Transverse colon (tissue), 4 donors: ENCODE results near the gene HSF5. TPM values are rescaled to one million over a fixed set of nuclear protein-coding genes. Genes with fewer than 3 reads are reported as not detected.

ENCODE experiments used
- DNase-seq: peaks from one replicate; pipeline ENCODE4 v3.0.0-alpha.2; 2019
- H3K27ac ChIP-seq, 4 donors: fragments of 200-600 bp; sonication (generic); 2 replicates each; pipeline ENCODE4 v1.5.1; 2016 to 2018; ENCODE audit warnings: inconsistent platforms in 4 of 4
- H3K27me3 ChIP-seq: fragments of 200-600 bp; sonication (generic); 2 replicates; pipeline ENCODE4 v1.5.1; 2017; ENCODE audit warnings: inconsistent platforms
- H3K36me3 ChIP-seq, 4 donors: fragments of 200-600 bp; sonication (generic); 2 replicates each; pipeline ENCODE4 v1.5.1; 2017 to 2019; ENCODE audit warnings: inconsistent platforms in 4 of 4
- H3K4me1 ChIP-seq, 4 donors: fragments of 200-600 bp; sonication (generic); 2 replicates each; pipeline ENCODE4 v1.5.1; 2017 to 2020; ENCODE audit warnings: inconsistent platforms in 4 of 4
- H3K4me3 ChIP-seq, 4 donors: fragments of 200-600 bp; sonication (generic); 1 replicate in 1 of 4; 2 replicates in 3 of 4; pipeline versions ENCODE4 v1.5.1 to v1.6.1; 2017 to 2019; ENCODE audit warnings: inconsistent platforms in 4 of 4
- H3K9me3 ChIP-seq, 2 donors: fragments of 200-600 bp; sonication (generic); 2 replicates each; pipeline ENCODE4 v1.5.1; 2017 to 2019; ENCODE audit warnings: inconsistent platforms in 2 of 2
- EP300 ChIP-seq: sonication (generic); formaldehyde crosslinking; IDR thresholded peaks from one replicate; pipeline ENCODE4 v1.6.1; 2017; ENCODE audit warnings: antibody characterized with exemption, low read depth
- POLR2A ChIP-seq: fragments of 450-650 bp; IDR thresholded peaks from one replicate; pipeline ENCODE4 v1.6.1; 2016; ENCODE audit warnings: antibody characterized with exemption, mild to moderate bottlenecking, moderate library complexity
- POLR2AphosphoS5 ChIP-seq, 3 donors: sonication (generic); formaldehyde crosslinking; IDR thresholded peaks; one replicate each; pipeline ENCODE4 v1.6.1; 2016; ENCODE audit warnings: antibody characterized with exemption in 3 of 3
- WGBS, 2 donors: methylation state at CpG; one replicate each; pipeline ENCODE4 v1.1.5; 2018; ENCODE audit warnings: low coverage in 1 of 2; 5-methylcytosine and 5-hydroxymethylcytosine counted together
- in situ Hi-C, 4 donors: fragments of 200-750 bp; cut with MboI; loops; one replicate each; pipeline versions ENCODE4 v1.15.0 to v1.15.1; 2017; ENCODE audit warnings: low sequenced_read_pairs in 3 of 4, low pct_ligation_motif_present in 1 of 4, low pct_unique_long_range_greater_than_20kb in 1 of 4
- intact Hi-C: fragments of 100-400 bp; cut with DNase I; formaldehyde crosslinking; loops from one replicate; pipeline ENCODE4 v1.15.1; 2023; ENCODE audit warnings: low total_unique reads
- total RNA-seq, 4 donors: library from RNA; depleted of rRNA; stranded (reverse); fragments of >200 nt; gene quantifications; one replicate each; pipeline ENCODE4 v1.1.0, GENCODE V29; 2016
- TF ChIP-seq, protein P1 (sequence below), 5 experiments: fragments of 200-600 bp in 3 of 5; fragments of 450-650 bp in 2 of 5; sonication (generic) in 3 of 5; IDR thresholded peaks; 1 replicate in 2 of 5; 2 replicates in 3 of 5; pipeline ENCODE4 v1.5.1; 2016 to 2017; ENCODE audit warnings: antibody characterized with exemption in 5 of 5, inconsistent platforms in 3 of 5, mild to moderate bottlenecking in 2 of 5, moderate library complexity in 1 of 5

The HSF5 gene
- total RNA-seq, 4 donors from 2014 or later: 0.16 TPM; not detected in 3

DNA sequence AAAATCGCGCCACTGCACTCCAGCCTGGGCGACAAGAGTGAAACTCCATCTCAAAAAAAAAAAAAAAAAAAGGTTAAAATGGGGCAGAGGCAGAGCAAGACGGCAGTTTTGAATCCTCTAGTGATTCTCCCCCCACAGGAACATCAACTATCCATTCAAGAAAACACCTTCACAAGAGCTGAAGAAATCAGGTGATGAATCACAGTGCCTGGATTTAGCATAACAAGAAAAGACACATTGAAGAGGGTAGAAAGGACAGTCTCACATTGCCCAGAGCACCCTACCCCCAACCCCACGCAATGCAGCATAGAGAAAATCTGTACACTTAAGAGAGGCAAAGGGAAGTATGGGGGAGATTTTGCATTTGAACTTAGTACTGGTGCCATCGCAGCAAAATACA lies 42.1 kb downstream of the HSF5 start:
- 89% methylated on average over 6 of the region's 6 CpGs; no CpG with 5 or more reads in 1 of the 2 donors for WGBS, 2 donors
- H3K9me3 ChIP-seq: no peaks in the 10 kb centered on the region
- in situ Hi-C loops: loop anchor here in 3 of 4 donors (5.0 to 10.0 kb wide), 2 partner anchors 129 to 131 kb away; no protein-coding TSS in a partner anchor
- no peaks in the 10 kb centered on the region for H3K36me3 ChIP-seq
- intact Hi-C loops: no loop called here
- no peak for DNase-seq
- no peak overlapping the region for H3K4me3 ChIP-seq
- TF ChIP-seq POLR2A: no peak
- TF ChIP-seq, protein P1, sequence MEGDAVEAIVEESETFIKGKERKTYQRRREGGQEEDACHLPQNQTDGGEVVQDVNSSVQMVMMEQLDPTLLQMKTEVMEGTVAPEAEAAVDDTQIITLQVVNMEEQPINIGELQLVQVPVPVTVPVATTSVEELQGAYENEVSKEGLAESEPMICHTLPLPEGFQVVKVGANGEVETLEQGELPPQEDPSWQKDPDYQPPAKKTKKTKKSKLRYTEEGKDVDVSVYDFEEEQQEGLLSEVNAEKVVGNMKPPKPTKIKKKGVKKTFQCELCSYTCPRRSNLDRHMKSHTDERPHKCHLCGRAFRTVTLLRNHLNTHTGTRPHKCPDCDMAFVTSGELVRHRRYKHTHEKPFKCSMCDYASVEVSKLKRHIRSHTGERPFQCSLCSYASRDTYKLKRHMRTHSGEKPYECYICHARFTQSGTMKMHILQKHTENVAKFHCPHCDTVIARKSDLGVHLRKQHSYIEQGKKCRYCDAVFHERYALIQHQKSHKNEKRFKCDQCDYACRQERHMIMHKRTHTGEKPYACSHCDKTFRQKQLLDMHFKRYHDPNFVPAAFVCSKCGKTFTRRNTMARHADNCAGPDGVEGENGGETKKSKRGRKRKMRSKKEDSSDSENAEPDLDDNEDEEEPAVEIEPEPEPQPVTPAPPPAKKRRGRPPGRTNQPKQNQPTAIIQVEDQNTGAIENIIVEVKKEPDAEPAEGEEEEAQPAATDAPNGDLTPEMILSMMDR (IDR thresholded peaks at IDR 0.05): no peak
- TF ChIP-seq POLR2AphosphoS5 (IDR thresholded peaks at IDR 0.05): no peak
- no peak for TF ChIP-seq EP300
- no peaks in the 10 kb centered on the region for H3K27me3 ChIP-seq
- H3K27ac ChIP-seq: no peak overlapping the region
- H3K4me1 ChIP-seq: no peaks in the 10 kb centered on the region

DNA sequence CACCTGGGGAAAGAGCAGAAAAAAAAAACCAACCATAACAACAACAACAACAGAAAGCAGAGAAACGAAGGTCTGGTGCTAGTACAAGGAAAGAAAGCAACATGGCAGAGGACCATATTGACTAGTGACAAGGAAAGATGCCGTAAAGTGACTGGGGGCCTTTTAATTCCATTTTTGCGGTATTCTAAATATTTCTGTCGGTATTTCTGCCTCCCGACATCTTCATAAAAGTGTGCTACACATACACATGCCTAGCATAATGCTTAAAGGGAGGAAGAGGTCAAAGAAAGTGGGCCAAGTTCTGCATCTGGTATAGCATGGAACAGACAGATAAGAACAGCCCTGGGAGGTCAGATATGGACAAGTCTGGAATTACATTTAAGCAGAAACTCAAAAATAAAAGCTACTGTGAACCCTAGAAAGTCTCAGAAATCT lies 51.4 kb downstream of the HSF5 start:
- WGBS, 2 donors: 68 to 78% methylated on average over 5 of the region's 5 CpGs
- intact Hi-C loops: no loop called here
- Histone ChIP-seq H3K27ac (no peak overlapping the region), H3K4me1 (no peaks in the 10 kb centered on the region), H3K4me3 (no peak overlapping the region), H3K36me3 (no peaks in the 10 kb centered on the region), H3K27me3 (no peaks in the 10 kb centered on the region), H3K9me3 (no peaks in the 10 kb centered on the region)
- no peak for DNase-seq
- TF ChIP-seq, protein P1 (IDR thresholded peaks at IDR 0.05): no peak
- TF ChIP-seq POLR2A: no peak
- TF ChIP-seq EP300: no peak
- TF ChIP-seq POLR2AphosphoS5 (IDR thresholded peaks at IDR 0.05): no peak
- in situ Hi-C loops: no loop called here

DNA sequence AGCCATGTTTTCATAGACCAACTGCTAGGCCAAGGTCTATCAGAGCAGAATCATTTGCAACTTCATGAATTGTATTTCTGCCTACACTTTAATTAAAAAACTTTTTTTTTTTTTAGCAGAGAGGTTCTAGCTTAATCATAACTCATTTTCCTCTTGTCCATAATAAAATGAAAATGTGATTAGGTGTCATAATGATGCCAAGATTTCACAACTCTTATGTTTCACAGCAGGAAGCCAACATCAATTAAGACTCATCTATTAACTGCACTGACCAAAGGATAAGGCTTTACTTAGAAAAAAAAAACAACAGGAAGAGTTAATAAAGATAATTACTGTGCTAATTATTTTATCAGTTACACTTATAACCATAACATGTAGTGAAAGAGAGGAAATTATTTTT lies 52.0 kb downstream of the HSF5 start:
- TF ChIP-seq, protein P1 (IDR thresholded peaks at IDR 0.05): no peak
- H3K27ac ChIP-seq: no peak overlapping the region
- no peaks in the 10 kb centered on the region for H3K36me3 ChIP-seq
- no peak for DNase-seq
- no peaks in the 10 kb centered on the region for H3K27me3 ChIP-seq
- no peak overlapping the region for H3K4me3 ChIP-seq
- intact Hi-C loops (no loop called here), in situ Hi-C loops (no loop called here)
- no peaks in the 10 kb centered on the region for H3K4me1 ChIP-seq
- H3K9me3 ChIP-seq: no peaks in the 10 kb centered on the region

DNA sequence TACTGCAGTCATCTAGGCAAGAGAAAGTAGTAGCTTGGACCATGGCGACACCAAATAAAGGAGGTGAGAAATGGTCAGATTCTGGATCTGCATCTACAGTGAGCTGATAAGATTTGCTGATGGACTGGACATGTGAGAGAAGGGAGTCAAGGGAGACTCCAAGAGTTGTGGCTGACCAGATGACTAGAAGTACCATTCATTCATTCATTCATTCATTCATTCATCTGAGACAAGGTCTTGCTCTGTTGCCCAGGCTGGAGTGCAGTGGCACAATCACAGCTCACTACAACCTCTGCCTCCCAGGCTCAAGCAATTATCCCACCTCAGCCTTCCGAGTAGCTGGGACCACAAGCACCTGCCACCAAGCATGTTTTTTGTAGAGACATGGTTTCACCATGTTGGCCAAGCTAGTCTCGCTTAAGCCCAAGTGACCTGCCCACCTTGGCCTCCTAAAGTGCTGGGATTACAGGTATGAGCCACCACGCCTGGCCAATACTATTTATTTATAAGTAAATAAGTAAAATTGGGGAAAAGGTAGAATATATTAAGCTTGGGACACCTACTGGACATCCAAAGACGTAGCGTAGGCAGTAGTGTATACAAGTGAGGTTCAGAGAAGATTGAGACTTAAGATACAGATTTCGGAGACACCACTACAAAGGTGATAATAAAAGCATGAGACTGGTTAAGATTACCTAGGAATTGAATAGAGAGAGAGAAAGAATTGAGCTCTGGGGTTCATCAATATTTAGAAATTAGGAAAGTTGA lies 55.2 kb downstream of the HSF5 start:
- Histone ChIP-seq H3K4me1 (no peaks in the 10 kb centered on the region), H3K36me3 (no peaks in the 10 kb centered on the region), H3K9me3 (no peaks in the 10 kb centered on the region), H3K27ac (no peak overlapping the region), H3K4me3 (no peak overlapping the region), H3K27me3 (no peaks in the 10 kb centered on the region)
- 87 to 88% methylated on average over 7 of the region's 7 CpGs for WGBS, 2 donors
- TF ChIP-seq POLR2A: no peak
- no peak for TF ChIP-seq POLR2AphosphoS5 (IDR thresholded peaks at IDR 0.05)
- no peak for TF ChIP-seq EP300
- TF ChIP-seq, protein P1 (IDR thresholded peaks at IDR 0.05): no peak
- in situ Hi-C loops (no loop called here), intact Hi-C loops (no loop called here)
- DNase-seq: no peak
